ENCODE results near the gene IGFL4.

The IGFL4 gene

GRCh38 chr19:46040952-46041500 lies at the start of gene IGFL4:
TSS of gene IGFL4 (minus strand) at chr19:46041002. CDS start at chr19:46040962, 40 bp downstream.
- DNase-seq, result no peak

GRCh38 chr19:46090444-46090843 lies 49.6 kb upstream of the IGFL4 start:
- DNase-seq, result no peak

DNA sequence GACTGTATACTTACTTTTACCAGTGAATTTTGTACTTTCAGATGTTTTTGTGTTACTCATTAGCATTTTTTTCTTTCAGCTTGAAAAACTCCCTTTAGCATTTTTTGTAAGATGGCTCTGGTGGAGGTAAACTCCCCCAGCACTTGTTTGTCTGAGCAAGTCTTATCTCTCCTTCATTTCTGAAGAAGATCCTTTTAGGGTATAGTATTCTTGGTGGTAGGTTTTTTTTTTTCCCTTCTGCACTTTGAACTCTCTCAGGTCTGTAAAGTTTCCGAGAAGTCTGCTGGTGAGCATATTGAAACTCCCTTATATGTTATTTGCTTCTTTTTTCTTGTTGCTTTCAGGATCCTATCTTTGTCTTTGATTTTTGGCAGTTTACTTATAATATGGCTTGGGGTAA lies 48.6 kb upstream of the IGFL4 start:
- DNase-seq, result no peak

DNA sequence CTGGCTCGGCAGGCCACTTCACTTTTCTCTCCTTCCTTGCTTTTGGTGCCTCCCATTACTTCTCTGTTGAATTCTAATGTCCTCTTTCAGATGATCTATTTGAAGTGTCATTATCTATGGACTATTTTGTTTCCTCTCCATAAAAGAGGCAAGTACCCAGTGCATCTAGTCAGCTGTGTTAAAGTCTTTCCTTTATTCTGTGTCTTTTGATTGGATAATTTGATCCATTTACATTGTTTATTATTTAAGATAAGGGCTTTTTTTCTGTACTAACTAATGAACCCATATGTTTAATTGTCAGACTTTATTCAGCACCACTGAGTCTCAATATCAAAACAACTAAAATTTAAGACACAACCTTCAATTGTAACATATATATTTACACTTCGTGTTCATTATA lies 47.3 kb upstream of the IGFL4 start:
- no peak for DNase-seq

DNA sequence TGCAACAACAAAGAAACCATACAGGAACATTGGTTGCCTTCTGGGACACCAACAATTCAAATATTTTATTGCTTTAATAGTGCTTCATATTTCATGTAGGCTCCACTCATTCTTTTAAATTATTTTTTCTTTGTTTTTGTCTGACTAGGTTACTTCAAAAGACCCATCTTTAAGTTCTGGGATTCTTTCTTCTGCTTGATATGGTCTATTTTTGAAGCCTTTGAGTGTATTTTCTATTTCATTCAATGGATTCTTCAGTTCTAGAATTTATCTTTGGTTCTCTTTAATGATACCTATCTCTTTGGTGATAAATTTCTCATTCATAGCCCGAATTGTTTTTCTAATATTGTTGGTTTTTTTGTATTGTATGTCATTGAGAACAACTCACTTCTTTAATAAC lies 45.1 kb upstream of the IGFL4 start:
- DNase-seq, result no peak

- DNase-seq, result no peak
Measured at GRCh38 chr19:46082728-46083050, 41.9 kb upstream of the IGFL4 start.

GRCh38 chr19:46081928-46082727 lies 41.3 kb upstream of the IGFL4 start:
- DNase-seq, result peak; percentile 70

GRCh38 chr19:46080561-46080960 lies 39.8 kb upstream of the IGFL4 start:
- no peak for DNase-seq

DNA sequence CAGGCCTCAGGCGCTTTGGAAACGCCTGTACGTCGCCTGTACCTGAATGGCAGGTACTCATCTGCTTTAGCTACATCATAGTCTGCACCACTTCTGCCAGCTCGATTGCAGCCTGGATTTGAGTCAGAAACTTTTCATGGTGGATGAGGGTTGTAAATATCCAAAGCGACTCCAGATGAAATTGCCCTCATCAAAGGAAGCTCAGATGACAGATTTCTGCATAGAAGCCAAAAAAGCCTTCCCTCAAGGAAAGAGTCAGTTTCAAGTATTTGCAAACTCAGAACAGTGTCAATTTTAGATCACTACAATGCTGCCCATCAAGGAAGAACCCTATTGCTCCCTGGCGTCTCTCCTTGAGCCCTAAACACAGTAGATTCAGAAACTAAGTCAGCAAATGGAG lies 38.8 kb upstream of the IGFL4 start:
- no peak for DNase-seq

GRCh38 chr19:46078573-46079332 lies 38.0 kb upstream of the IGFL4 start:
- peak; percentile 40 for DNase-seq

DNA sequence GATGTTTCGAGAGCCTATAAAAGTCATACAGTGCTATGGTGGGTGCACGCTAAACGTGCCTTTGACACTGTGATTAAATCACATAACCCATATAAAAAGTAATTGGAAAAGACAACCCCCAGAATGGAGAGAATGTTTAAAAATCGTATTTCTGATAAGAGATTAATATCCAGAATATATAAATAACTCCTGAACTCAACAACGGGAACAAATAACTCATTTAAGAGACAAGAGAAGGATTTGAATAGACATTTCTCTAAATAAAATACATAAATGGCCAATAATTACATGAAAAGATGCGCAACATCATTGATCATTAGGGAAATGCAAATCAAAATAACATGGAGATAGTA lies 37.0 kb upstream of the IGFL4 start:
- DNase-seq, result no peak

- peak; percentile 77 for DNase-seq
Measured at GRCh38 chr19:46076951-46077814, 36.4 kb upstream of the IGFL4 start.

GRCh38 chr19:46076031-46076880 lies 35.5 kb upstream of the IGFL4 start:
- DNase-seq, result no peak

DNA sequence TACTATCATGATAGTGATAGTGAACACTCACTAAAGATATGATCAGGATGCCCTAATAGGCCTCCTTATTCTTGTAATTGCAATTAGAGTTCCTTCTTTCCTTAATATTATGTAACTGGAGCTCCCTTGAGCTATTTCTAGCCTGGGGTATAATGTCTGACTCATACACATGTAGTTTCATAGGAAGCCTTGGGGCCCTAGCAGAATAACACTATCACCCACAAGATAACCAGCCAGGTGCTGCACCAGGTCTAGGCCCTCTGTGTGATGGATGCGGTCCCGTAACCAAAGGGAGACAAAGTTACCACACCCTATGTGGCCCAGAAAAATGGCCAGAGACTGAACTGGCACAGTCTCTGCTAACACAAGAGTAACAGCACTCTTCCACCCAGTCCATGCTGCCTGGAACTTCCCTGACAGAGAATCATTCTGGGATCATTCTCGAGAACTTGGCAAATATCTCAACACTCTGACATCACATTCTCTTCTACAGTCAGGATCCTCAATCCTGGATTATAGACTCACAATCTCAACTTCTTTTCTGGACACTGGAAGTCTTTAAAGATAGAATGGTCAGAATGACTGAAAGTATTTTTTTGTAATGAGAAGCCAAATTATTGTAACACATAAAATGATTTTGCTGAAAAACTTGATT lies 32.6 kb upstream of the IGFL4 start:
- DNase-seq, result no peak

GRCh38 chr19:46069806-46070341 lies 29.1 kb upstream of the IGFL4 start:
- no peak for DNase-seq

- peak; percentile 13 for DNase-seq
Measured at GRCh38 chr19:46068345-46069258, 27.8 kb upstream of the IGFL4 start.

DNA sequence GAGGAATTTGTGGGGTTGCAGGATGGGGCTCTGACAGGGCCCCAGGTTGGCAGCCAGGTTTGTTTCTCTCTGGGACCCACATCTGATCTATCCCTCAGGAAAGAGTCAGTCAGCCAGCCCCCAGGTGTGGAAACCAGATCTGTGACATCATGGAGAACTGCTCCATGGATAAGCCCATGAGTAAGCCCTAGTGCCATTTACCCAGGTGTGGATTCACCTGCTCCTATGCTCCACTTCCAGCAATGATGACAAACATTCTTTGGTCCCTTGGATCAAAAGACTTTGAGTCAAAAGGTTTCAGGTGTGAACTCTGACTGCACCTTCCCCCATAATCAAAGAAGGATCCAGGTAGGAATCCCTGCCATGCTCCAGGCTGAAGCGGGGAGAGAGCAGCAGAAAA lies 26.9 kb upstream of the IGFL4 start:
- DNase-seq, result no peak

- DNase-seq, result no peak
Measured at GRCh38 chr19:46066471-46066870, 25.7 kb upstream of the IGFL4 start.

DNA sequence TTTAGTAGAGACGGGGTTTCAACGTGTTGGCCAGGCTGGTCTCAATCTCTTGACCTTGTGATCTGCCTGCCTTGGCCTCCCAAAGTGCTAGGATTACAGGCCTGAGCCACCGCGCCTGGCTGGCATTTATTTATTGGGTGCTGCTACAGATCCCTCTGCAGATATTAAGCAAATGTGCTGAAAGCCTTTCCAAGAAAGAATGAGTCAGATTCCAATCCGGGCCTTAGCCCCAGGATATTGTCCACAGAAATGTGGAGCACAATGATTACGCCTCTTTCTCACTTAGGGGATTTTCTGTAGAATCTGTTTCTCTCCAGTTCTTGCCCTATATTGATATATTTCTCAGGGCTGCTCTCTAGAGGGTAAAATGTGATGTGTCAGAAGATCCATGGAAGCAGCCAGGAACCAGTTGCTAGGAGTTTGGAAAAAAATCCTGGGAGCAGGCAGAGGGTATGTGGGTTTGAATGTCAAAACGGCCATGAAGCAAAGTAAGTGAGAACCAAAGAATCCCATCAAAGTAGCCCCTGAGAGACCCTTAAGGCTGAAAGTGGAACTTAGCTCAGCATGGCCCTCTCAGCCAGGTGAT lies 24.8 kb upstream of the IGFL4 start:
- no peak for DNase-seq

- no peak for DNase-seq
Measured at GRCh38 chr19:46063201-46063600, 22.4 kb upstream of the IGFL4 start.
